SKM-1 treated with dmso at 0.1 percent for 144 hours (cell line): Measurements from ENCODE around the gene ALG11.

Experiments used
- DNase-seq: peaks from one replicate; lab custom pipeline; 2025; ENCODE audit not compliant: unreplicated experiment; lab: John Stamatoyannopoulos, UW

Gene ALG11

DNA sequence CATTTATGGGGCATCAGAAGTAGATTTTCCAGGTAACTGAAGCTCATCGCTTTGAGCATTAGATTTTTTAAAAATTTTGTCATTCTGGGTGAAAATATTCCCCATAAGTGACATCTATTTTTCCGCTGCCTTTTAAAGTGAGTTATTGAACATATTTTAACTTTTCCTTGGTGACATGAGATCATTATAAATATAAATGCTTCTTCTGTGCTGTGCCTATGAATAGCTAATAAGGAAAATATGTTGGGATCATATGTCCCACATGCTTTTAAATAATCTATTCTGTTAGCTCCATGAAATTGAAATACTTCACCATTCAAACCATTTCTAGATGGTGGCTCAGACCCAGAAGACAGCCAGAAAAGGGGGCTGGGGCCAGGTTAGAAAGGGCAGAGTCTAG lies 15.0 kb upstream of the ALG11 start:
- DNase-seq, result no peak

DNA sequence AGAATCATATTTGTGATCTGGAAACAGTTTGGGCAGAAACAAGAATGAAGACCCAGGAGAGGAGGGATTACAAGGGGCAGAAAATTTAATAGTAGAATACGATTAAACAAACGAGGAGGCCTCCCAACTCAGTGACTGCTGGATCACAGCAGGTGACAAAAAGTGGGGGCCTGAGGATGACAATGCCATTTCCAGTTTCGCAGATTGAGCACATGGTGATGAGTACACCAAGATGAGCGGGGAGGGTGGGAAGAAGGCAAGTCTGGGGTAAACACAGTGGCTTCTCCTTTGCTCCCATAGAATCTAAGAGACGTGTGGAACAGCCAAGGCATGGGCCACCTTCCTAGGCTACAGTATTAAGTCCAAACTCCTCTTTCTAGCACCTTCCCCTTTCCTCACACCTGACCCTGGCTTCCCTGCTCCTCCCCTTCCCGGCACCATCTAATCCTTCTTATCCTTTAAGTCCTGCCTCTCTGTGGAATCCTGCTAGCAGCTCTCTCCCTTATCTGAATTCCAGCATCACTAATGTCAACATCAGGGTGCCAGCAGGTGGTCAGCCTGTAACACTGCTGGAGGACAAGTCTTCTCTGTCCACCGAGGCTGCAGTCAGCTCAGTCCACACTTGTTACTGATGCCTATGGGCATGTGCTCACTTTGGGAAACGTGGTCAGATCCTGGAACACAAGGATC lies 14.4 kb upstream of the ALG11 start:
- DNase-seq, result no peak

DNA sequence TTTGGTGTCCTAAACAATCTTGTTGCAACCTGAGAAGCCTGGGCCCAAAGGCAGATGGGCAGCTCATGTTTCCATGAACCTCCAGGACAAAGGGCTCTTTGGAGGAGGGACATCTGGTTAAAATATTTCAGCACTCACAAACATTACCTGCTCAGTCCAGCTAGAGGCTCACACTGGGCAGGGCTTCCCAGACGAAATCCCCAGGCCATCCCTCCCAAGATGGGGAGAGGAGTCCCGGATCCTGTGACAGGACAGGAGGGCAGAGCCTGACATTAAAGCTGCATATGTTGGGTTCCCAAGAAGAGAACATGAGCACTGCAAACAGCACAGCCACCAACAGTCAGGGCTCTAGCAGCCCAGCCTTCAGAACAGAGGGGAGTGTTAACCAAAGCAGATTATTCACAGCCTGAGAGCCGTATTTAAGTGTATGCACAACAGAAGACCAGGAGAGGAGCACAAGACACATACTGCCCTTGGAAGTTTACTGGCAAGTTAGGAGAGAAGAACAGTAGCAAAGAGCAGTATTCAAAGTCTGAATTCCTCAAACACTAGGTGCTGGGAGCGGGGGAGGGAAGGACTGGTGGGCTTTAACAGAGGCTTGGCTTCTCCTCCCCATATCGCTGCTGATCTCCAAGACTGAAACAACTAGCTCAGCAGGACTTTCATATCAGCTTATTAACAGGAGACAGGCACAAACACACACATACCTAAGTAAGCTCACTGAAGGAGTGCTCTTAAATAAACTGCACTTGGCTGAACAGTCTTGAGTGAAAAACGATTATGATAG lies 13.3 kb upstream of the ALG11 start:
- no peak for DNase-seq

DNA sequence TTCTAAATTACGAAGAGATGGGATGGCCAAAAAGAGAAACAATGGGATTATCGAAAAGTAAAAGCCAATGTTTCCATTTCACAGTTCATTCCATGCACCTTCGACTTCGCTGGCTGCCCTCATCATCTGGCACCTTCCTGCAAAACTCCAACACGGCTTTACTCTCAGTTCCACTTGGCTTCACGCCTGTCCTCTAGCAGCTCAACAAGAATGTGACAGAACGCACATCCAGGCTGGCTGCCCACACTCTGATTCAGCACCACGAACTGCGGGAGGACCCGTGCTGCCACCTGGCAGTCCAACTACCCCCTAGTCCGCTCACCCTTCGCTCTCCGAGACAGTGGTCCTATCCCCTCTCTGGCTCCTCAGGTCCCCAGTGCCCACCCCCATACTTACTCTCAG lies 12.7 kb upstream of the ALG11 start:
- DNase-seq, result no peak

DNA sequence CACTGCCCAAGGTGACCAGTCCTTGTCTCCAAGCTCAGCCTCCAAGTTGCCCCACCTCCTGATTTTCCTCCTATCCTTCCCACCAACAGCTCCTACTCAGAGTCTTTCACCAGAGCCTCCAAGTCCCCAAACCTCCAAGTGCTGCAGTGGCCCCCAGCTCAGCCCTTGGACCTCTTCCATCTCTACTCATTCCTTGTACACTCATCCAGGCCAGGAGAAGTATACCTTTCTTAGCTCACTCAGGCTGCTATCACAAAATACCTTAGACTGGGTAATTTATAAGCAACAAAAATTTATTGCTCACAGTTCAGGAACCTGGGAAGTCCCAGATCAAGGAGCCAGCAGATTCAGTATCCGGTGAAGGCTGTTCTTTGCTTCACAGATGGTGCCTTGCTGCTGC lies 12.3 kb upstream of the ALG11 start:
- DNase-seq, result no peak

- DNase-seq, result peak; percentile 69
These were observed 11.0 kb upstream of the ALG11 start for GRCh38 chr13:52001120-52001731.

DNA sequence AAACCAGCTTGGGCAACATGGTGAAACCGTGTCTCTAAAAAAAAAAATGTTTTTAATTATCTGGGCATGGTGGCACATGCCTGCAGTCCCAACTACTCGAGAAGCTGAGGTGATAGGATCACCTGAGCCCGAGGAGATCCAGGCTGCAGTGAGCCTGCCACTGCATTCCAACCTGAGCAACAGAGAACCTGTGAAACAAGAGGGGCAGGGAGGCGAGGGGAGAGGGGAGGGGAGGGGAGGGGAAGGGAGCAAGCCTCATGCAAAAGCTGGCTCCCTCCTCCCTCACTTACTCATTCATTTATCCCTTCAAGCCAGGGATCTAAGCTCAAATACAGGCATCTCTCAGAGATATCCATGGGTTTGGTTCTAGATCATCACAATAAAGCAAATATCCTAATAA lies 9.8 kb upstream of the ALG11 start:
- DNase-seq, result no peak

DNA sequence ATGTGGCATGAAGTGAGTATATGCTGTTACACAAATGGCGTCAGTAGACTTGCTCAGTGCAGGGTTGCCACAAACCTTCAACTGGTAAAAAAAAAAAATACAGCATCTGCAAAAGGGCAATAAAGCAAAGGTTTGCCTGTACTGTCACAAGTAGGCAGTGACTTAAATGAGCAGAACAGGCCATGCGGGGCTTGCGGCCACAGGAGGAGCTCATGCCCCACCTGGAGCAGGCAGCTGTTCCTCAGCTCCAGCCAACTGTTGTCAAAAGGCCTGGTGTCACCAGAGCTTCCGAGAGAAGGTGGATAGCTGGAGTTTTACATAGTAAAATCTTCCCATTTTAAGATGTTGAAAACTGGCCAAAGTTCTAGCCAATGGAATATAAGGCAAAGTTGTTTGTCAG lies 8.7 kb upstream of the ALG11 start:
- DNase-seq, result no peak

GRCh38 chr13:52004511-52005170 lies 7.6 kb upstream of the ALG11 start:
- DNase-seq, result no peak

DNA sequence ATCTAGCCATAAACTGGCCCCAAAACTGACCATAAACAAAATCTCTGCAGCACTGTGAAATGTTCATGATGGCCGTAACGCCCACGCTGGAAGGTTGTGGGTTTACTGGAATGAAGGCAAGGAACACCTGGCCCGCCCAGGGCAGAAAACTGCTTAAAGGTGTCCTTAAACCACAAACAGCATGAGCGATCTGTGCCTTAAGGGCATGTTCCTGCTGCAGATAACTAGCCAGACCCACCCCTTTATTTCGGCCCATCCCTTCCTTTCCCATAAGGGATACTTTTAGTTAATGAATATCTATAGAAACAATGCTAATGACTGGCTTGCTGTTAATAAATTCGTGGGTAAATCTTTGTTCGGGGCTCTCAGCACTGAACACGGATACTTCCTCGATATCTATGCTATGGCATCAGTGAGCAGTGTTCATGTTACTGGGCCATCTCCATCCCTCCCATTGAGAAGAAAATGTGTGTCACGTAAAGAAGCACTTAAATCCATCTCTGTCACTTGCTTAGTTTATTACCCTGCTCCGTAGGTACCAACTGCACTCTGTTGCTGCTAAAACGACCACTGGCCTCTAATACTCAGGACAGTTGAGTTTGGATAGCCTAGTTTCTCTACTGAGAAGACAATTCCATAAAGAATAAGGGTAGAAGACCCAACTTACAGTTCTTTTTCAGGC lies 6.2 kb upstream of the ALG11 start:
- no peak for DNase-seq

DNA sequence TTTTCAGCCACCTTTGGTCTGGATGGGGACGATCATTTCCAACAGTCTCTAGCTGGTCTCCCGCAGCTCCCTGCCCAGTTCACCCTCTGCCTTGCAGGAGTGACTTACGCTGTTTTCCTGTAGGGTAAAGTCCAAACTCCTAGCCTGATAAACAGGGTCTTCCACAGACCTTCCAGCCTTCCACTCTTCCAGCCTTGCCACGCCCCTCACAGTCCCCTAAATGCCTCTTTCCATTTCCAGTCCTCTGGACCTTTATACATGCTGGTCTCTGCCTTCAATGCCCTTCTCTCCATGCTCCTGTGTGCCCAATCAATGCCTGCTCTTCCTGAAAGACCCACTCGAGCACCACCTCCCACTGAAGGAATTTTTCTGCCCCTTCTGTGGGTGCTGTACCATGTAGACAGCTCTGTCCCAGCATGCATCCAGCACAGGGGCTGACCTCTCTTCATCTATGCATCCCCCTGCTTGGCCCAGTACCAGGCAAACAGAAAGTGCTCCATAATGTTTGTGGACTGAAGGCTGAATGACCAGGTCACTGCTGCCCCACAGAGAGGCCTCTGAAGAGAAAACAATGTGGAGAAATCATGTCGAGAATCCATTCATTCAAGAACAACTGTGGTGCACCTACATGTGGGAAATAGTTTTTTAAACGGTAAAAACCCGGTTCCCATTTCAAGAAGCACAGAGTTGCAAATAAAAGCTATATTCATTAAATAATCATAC lies 5.5 kb upstream of the ALG11 start:
- DNase-seq, result no peak

GRCh38 chr13:52009946-52010345 lies 2.3 kb upstream of the ALG11 start:
- DNase-seq, result no peak

DNA sequence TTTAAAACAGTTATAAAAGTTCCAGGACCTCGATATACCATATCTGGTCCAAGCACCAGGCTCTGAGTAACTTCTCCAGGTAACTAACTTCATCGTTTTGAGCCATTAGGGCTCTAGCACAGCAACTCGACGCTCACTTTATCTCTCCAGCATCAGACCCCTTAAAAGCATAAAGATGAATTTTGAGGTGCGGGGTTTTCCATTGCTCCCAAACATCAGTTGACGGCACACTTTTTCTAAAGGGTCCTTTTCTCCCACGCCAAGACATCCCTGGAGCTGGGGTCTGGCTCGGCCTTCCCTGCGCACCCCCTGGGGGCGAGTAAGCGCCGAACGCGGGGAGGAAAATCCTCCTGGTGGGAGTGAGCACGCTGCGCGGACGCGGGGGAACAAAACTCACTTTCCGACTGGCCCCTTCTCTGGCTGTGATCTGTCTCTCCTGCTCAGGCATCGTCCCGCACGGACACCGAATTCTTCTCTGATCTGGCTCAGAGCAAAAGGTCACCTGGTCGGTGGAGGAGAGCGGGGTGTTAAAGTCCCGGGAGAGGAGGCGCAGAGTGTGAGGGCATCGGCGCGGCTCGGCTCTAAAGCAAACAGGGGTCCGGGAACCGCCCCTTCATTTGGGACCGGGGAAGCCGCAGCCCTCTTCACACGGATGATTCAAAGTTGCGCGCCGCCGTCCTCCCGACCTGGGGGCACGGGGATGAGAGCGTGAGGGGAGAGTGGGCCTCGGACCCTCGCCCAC lies 1.1 kb upstream of the ALG11 start, which contains the start of gene ATP7B:
ATP7B (minus strand) TSS at position 561 of the 742 bp plus-strand sequence; CDS start at position 448, 113 bp downstream.
- no peak for DNase-seq

- DNase-seq, result no peak
These were observed 276 bp downstream of the ALG11 start for GRCh38 chr13:52012512-52012836.

DNA sequence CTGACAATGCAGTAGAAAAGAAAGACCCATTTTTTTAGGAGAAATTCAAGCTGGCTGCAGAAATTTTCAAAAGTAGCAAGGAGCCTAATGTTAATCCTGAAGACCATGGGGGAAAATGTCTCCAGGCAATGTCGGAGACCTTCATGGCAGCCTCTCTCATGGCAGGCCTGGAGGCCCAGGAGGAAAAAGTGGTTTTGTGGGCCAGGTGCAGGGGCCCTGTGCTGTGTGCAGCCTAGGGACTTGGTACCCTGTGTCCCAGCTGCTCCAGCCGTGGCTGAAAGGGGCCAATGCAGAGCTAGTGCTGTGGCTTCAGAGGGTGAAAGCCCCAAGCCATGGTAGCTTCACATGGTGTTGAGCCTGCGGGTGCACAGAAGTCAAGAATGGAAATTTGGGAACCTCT lies 4.1 kb downstream of the ALG11 start:
- DNase-seq, result no peak

GRCh38 chr13:52020191-52020590 lies 8.0 kb downstream of the ALG11 start:
- DNase-seq, result no peak

DNA sequence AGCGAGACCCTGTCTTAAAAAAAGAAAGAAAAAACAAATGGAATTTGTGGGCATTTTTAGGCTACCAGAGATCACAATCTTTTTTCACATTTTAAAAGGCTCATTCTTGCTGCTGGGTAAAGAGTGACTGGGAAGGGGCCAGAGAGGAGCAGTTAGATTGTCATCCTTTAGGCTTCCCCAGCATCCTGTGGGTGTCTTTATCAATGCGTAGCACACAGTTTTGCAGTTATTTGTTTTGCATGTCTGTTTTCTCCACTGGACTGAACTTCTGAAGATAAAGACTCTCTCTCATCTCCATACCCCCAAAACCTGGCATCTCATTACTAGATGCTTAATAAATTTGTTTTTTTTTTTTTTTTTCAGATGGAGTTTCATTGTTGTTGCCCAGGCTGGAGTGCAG lies 10.2 kb downstream of the ALG11 start:
- no peak for DNase-seq

DNA sequence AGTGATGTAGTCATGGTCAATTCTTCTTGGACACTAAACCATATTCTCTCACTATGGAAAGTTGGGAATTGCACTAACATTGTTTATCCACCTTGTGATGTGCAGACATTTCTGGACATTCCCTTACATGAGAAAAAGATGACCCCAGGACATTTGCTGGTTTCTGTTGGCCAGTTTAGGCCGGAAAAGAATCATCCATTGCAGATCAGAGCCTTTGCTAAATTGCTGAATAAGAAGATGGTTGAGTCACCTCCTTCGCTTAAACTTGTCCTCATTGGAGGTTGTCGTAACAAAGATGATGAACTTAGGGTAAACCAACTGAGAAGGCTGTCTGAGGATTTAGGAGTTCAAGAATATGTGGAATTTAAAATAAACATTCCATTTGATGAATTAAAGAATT lies 12.3 kb downstream of the ALG11 start, which contains the start of gene UTP14C:
UTP14C (plus strand) TSS at position 211 of the 400 bp plus-strand sequence. CDS start 4,114 bp downstream, outside the sequence.
- DNase-seq, result no peak

DNA sequence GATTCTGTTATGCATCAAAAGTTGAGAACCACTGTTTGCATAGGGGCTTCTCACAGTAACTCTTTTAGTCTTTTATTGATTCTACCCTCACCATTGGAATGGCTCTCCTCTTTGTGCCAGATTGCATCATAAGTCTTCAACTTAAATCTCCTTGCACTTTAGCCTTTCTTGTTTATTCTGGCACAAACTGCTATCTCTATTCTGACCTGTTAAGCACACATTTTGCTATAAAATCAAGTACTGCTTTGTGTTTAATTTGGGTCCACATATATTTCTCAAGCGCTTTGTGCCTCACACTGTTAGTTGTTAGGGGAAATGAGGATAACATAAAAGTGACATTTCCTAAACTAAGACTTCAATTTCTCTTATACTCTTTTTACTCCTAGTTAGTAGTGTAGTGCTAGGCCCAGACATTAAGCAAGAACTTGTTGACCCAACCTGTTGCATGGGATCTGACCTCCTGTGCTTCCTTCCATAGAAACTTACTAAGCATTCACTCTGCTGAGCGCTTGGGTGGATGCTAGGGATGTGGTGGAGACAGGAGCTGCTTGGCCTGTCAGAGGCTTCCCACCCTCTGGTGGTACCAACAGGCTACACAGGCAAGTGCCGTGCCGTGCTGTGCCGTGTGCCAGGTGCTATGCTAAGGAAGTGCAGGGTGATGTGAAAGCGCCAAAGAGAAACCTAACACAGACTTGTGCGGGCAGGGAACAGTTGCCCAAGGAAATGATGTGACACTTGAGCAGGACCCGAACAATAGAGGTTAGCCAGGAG lies 13.5 kb downstream of the ALG11 start:
- no peak for DNase-seq
